IPS DF 4.7 (cell line): ENCODE results near the gene EFCAB8.

Experiments used
- DNase-seq: peaks from one replicate; pipeline ENCODE4 v3.0.0-alpha.2; 2013; ENCODE audit warnings: low spot score; ENCODE audit errors: extremely low read depth

Gene EFCAB8, protein sequence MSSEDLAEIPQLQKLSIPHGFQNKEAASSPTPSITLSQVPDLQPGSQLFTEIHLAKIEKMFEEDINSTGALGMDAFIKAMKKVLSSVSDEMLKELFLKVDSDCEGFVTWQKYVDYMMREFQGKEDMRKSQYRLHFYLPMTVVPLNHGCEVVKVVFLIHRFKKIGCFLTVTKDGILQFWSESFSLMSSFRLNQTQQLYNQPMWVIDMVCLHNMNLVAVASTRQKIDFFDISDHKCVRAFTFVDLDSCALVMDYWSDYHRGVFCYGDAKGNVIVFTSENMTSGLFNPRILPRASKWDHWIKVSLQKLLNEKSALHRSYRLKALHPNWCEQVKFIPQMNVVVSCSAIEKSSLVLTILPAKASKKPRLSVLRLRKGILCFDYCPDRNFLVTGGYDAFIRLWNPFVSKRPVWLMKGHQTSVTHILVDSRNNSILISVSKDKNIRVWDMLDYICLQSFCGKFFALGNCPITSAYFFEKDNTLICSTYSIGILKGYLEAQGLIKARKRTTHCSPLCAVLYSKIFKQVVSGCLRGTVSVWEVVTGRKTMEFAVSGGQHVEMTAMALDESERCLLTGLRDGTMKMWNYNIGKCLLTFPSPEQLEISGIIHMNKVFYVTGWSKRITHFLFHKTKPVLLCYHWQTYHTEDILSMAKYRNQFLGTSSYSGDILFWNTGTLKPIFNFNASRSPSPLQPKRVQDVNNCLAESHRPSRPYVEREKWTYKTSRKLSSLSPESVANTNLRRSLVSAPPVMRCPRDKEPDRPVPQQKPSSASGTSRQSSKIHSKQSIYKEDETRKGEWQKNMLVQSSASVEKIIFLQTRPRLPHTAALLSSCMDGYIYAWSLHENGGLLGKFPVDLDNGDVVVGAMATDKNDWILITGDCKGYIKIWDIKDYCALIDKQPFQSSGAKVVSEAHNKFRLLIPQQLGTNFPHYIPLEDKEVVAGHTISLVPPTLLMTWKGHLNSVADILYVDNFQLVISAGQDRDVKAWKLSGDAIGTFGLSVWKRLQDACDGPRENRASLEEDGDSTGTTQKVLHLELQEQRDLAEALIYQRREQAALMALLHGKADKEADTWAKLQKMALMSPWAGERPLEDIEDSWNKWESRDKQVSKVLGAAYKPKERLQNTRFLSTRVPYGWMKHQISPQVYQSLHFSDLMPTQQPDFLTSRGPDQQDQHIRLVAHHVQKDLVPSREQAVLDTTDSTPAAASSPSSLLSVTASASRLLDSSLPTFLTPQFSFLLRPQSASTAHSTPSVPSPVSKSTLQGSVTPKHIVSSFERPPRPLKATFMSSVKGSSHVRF

DNA sequence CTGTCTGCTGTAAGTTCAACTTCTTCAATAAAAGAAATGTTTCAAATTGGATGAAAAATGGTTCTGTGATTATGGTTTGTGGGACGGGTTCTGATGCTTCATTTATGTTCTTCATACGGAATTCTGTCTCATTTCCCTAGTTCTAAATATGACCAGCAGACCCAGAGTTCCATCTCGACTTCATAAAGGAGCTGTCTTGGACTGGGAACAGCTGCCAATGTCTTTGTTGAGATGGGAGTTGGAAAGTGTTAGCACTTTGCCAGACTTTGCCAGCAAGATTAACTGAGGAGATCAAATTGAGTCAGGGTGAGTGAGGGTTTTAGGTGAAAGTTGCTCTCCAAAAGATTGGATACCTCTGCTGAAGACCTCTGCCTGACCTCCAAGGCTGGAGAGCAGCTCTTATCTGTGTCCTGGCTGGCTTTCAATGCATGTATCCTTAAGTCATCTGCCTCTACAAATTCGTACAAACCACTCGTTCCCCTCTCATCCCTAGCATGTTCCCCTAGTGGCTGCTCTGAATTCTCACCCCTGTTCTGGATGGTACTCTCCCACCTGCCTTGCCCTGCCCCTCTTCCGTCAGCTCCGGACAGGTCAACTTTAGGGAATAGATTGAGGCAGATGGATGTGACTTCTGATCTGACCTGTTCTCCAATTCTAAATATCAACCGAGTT lies at the start of gene EFCAB8:
Gene EFCAB8, plus strand, starts transcription at position 223 of the 672 bp plus-strand sequence. CDS start 4,870 bp downstream, outside the sequence.
- DNase-seq = no peak

DNA sequence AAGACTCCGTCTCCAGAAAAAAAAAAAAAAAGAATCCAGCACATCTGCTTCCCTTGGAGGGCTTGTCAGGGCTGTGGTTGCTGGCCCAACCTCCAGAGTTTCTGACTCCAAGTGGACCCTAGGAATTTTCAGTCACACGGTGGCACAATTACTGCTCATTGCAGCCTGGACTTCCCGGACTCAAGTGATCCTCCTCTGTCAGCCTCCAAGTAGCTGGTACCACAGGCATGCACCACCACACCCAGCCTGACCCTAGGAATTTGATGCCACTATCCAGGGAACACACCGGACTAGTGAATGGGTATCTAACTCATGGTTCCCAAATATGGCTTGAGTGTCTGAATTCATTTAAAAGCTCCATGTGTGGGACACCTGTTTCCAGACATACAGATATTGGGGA lies 48.8 kb upstream of the EFCAB8 start:
- DNase-seq = no peak

DNA sequence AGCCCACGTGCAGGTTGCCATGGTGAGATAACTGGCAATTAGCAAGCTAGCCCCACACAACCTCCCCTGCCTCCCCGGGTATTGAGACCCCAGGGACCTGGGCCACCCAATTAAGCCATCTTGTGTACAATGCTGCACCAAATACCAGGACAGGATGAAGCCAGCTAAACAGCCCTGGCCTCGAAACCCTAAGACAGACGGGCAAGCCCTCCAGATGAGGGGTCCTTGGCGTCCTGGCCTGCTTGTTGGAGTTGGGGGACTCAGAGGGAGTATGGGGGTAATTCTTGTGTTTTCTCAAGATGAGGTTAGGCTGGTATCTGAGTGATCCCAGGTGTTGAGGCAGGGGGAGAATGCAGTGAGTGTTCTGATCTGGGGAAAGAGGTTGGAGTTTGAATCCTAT lies 47.8 kb upstream of the EFCAB8 start:
- no peak for DNase-seq

DNA sequence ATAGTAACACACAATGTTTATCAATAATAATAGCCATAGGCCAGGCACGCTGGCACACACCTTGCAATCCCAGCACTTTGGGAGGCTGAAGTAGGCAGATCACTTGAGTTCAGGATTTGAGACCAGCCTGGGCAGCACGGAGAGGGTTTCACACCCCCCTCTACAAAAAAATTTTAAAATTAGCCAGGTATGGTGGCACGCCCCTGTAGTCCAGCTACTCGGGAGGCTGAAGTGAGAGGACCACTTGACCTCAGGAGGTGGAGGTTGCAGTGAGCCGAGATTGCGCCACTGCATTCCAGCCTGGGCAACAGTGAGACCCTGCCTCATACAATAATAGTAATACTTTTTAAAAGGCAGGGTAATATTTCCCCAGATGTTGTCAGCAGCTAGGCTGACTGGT lies 46.8 kb upstream of the EFCAB8 start:
- no peak for DNase-seq

DNA sequence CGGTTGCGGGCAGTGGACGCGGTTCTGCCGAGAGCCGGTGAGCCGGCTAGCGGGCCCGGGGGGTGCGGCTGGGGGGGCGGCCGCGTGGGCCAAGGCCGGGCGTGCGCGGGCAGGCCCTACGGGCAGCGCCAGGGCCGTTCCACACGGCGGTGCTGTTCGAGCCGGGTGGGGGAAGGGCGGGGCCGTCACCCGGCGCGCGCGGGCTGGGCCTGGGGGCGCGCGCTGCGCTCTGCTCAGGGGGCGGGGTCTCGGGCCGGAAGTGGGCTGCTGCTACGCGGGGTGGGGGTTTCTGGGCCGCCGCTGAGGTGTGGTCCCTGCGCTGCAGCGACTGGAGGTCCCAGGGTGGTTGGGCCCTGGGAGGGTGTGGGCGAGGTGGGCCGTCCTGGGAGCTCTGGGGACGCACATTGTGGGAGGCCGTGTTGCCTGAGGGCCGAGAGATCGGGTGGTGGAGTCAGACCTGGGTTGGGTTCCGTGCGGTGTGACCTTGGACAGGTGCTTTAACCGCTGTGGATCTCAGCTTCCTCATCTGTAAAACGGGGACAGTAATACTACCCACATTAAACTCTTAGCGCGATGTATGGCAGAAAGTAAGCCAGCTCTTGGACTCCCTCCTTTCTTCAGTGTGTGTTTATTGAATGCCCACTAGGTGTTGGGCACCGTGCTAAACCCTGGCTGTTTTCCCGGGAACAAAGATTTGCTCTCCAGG lies 38.6 kb upstream of the EFCAB8 start:
- no peak for DNase-seq

DNA sequence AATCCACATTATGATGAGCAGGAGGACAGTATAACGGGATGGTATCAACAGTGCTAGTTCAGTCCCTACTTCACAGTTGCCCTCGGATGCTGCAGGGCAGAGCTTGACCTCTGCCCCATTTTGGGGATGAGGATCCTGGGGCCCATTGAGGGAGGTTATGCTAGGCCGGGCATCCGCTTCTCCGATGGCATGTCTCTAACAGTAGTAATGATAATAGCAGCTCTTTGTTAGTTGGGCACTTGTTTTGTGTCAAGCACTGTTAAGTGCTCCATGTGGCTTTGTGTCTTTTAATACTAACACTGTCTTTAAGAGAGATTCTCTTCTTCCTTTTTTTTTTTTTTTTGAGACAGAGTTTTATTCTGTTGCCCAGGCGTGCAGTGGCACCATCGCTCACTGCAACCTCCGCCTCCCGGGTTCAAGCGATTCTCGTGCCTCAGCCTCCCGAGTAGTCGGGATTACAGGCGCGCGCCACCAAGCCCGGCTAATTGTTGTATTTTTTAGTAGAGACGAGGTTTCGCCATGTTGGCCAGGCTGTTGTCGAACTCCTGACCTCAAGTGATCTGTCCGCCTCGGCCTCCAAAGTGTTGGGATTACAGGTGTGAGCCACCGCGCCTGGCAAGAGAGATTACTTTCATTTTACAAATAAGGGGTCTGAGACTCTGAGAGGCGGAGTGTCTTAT lies 37.9 kb upstream of the EFCAB8 start:
- no peak for DNase-seq

DNA sequence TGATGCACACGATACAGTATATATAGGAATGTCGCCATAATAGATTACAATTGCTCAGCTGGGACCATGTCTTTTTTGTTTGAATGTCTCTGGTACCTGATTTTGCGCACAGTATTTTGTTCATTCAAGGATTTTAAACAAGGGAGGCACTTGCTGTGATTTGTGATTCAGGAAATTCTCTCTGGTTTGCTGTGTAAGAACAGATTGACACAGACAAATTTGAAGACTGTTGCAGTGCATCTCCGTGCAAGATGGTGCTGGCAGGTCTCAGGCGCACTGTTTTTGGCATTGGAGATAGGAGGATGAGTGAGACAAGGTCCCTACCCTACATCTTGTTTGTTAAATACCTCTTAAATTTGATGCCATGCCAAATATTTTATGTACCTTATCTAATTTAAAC lies 36.5 kb upstream of the EFCAB8 start:
- no peak for DNase-seq

DNA sequence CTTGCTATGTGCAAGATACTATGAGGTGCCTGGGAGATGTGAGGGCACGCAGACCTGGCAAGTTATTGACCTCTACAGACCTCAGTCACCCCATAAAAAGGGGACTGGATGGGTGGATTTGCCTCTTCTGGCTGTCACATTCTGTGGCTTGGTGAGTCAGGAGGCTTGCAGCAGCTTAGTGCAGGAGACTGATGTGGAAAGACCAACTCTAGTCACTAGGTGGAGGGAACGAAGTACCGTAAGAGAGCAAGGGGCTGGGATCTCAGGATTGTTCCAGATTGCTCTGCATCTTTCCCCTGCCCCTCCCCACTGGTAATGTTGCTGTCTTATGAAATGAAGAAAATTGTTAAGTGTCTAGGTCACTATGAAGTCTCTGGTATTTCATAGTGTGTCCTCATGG lies 35.6 kb upstream of the EFCAB8 start:
- DNase-seq = no peak

DNA sequence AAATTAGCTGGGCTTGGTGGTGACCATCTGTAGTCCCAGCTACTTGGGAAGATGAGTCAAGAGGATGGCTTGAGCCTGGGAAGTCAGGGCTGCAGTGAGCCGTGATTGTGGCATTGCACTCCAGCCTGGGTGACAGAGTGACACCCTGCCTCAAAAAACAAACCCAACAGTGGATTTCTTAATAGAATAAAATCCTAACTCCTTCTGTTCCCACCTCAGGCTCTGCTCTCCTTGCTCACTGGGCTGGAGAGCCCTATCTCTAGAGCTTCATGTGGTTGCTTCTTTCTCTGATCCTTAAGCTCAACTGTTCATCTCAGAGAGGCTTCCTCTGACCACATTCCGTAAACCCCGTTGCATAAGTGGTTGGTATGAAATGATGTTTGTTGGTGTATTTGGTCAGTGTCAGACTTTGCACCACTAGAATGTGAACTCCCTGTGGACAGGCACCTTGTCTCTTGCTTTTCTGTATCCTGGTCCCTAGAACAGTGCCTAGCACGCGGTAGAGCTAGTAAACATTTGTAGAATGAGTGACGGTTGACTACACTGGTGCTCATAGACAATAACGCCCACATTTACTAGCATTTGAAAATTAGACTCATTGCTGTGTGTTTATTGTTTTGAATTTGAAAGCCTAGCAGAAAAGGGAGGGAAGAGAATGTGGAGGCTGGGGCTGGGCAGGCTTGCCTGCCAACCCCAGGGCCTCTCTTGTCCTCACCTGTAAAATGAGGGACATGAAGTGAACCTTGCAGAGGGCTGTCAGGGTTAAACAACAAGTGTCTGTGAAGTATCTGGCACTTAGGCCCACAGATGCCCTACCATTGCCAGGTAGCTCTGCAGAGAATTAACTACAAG lies 34.8 kb upstream of the EFCAB8 start:
- DNase-seq = no peak

DNA sequence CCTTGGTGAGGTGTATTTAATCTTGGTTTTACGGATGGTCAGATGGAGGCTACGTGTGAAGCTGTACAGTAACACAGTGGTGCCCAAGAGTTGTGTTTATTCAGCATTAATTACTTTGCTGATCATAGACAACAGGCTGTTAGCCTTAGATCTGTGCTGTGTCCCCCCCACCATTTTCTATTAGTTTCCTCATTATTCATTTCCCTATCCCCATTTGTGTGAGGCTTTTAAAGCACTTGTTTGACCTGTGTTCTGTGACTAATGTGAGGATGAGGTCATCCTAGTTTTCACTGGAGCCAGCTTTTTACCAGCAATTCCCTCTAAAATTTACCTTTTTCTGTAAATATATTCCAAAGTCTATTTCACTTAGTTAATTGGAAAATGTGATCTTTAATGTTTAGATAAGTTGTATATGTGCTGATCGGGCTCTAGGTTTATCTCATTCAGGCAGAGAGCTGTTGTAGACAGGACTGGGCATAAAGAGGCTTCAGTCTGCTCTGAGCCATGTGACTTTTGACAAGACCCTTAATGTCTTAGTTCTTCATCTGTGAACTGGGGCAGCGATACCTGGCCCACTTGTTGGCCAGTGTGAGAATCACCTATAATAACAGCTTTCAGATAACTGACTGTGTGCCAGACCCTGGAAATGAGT lies 30.6 kb upstream of the EFCAB8 start:
- DNase-seq = no peak

DNA sequence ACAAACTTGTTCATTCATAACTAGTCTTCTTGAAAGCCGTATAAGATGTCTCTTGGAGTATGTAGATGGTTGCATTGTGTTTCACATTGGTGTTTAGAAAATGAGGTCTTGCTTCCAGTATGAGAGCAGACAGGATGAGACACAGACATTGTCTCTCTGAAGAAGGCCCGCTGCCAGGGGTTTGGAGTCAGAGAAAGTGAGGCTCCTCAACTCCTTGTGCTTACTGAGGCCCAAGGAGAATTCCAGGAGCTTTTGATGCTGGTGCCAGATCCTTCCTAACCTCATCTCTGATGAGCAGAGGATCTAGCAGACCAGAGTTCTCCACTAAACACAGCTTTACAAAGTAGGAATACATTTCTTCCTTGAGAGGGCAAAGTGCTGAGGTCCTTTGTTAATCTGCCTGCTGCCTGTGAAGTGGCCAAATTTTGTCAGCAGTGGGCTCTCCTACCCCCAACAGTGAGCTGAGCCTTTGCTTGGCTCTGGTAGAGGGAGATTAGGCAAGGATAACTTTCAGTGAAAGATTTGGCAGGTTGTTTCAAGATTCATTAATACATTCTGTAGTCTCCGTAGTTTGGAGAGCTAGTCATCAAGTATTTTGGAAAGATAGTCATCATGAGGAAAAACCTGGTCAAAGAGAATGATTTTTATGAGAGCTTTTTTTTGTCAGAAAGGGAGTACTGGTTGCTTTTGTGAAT lies 29.3 kb upstream of the EFCAB8 start:
- DNase-seq = no peak

DNA sequence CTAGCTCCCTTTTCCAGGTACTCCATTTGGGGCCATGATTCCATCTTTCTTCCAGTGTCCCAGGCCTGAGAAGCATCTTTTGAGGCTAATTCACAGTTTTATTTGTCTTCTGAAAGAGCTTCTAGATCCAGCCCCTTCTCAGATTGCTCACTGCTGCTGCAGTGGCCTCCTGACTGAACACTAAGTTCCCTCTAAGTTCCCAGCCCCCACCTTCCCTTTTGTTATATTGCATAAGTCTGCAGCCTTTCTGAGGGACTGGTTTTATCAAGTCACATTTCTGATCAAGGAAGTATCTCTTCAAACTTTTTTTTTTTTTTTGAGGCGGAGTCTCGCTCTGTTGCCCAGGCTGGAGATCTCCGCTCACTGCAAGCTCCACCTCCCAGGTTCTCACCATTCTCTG lies 28.3 kb upstream of the EFCAB8 start:
- DNase-seq = no peak

DNA sequence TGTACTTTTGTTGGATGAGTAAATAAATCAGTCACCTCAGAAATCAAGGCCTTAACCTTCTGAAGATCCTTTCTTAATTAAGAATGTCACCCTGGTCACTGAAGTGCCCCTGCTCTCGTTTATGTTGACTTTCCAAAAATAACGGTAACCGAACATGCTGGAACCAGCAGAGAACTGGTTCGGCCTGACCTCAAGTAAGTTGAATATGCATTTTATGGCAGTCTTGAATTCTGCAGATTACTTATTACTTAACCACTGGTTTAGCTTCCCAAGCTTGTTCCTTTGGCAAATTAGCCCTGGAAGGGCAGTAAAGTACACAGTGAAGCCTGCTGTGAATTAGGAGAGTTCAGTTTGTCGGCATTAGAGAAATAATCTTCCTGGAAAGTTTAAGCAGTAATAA lies 26.7 kb upstream of the EFCAB8 start:
- no peak for DNase-seq

DNA sequence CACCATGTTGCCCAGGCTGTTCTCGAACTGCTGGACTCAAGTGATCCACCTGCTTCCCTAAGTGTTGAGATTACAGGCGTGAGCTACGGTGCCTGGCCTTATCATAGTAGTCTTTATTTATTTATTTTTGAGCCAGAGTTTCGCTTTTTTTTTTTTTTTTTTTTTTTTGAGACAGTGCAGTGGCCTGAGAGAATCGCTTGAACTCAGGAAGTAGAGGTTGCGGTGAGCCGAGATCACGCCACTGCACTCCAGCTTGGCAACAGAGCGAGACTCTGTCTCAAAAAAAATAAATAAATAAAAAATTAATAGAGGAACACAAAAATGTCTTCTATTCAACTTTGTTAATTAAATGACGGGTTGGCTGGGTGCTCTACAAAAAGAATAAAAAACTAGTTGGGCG lies 26.1 kb upstream of the EFCAB8 start:
- DNase-seq = no peak

DNA sequence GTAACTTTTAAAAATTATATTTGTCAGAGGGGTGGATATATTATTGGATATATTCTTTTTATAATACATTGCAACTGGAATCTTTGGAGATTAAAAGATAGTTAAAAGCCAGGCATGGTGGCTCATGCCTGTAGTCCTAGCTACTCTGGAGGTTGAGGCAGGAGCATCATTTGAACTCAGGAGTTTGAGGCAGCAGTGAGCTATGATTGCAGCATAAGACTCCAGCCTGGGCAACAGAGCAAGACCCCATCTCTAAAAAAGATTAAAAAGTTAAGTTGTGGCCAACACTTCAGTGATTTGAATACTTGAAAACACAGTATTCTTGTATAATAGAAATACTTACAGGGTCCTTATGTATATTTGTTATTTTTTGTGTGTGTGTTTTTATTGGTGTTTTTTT lies 23.8 kb upstream of the EFCAB8 start:
- DNase-seq = no peak

DNA sequence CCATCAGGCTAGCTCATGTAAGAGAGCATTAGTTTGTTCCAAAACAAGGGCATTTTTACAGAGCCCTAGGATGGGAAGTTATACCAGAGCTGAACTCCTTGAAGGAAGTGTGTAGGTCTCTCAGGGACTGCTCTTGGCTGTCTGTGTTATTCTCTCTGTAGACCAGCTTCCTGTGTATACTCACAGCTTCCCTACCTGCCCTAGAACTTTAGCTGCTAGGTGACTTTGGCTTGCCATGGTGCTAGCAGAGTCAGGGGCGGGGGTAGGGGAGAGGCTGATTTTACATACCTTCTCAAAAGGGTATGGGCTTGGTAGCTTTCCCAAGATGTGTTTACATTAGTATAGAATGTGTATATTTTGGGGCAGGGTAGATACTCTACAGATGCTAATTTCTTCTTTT lies 21.6 kb upstream of the EFCAB8 start:
- DNase-seq = no peak

DNA sequence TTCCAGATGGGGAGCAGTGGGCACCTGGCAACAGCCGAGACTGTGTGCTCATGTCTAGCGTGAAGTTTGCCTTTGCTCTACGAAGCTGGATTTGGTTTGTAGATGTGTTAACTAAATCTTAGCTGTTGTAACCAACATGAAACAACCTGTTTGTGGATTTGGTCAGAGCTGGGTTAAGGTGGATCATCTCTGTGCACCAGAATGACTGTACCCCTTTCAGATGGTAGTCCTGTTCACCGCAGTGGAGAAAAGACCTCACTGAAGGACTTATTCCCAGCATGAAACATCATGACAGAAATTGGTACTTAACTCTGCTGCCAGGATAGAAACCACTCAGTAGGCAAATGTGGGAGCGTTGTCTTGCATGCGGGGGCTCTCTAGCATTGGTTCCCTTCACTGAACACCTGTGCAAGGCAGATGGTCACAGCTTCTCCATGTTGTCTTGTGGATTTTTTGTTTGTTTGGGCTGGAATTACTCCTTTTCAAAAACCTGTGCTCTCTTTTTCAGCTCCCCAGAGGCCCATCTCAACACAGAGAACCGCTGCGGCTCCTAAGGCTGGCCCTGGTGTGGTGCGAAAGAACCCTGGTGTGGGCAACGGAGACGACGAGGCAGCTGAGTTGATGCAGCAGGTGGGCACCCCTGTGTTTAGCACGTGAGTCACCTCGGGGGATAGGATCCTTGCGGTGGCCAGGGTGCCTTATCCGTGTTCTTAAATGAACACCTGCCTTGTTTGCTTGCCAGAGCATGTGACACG lies 19.3 kb upstream of the EFCAB8 start:
- DNase-seq = no peak
